Measurements from ENCODE around the gene GMDS. TPM values are rescaled to one million over a fixed set of nuclear protein-coding genes. Genes with fewer than 3 reads are reported as not detected.

Gene GMDS
- total and polyA plus RNA-seq, 2 experiments from 2014 or later = 3.0 to 12.6 TPM

GRCh38 chr6:1784422-1784884 is 461.0 kb downstream of the GMDS start:
- in situ Hi-C loops (cut with MboI) = no loop called here
- Histone ChIP-seq H3K36me3 (ENCODE audit: low read depth) (no peaks in the 10 kb centered on the region), H3F3A (ENCODE audit: insufficient read depth) (peaks cover 5% of the 10 kb centered on the region; the same call in 1 of the 2 replicates), H4K20me1 (ENCODE audit: insufficient read depth) (no peaks in the 10 kb centered on the region), H3K79me2 (ENCODE audit: insufficient read depth) (no peaks in the 10 kb centered on the region), H3K27me3 (replicated peaks; ENCODE audit: insufficient read depth) (no peaks in the 10 kb centered on the region), H3K9ac (no peak overlapping the region), H3K4me3 (no peak overlapping the region), H2AFZ (no peak overlapping the region), H3K9me2 (ENCODE audit: insufficient read depth) (no peaks in the 10 kb centered on the region), H3K9me3 (ENCODE audit: low read depth) (no peaks in the 10 kb centered on the region), H3K4me1 (ENCODE audit: insufficient read depth) (peaks cover 12% of the 10 kb centered on the region), H3K27ac (no peak overlapping the region), H3K4me2 (ENCODE audit: unreplicated experiment) (no peak overlapping the region)
- 79 to 81% methylated on average over 6 of the region's 6 CpGs for WGBS, 2 experiments (ENCODE audit: low coverage in 1 of 2, low lambda C conversion rate in 2 of 2, missing lambda C conversion rate in 2 of 2)
- TF ChIP-seq EZH2phosphoT487 (IDR thresholded peaks at IDR 0.05; ENCODE audit: insufficient read depth, low read depth) (no peak), EZH2 (IDR thresholded peaks at IDR 0.05; ENCODE audit: insufficient read depth, poor library complexity, severe bottlenecking) (no peak)
- DNase-seq = no peak

- H3K79me2 ChIP-seq (ENCODE audit: insufficient read depth) = no peaks in the 10 kb centered on the region
- no peaks in the 10 kb centered on the region for H3F3A ChIP-seq (ENCODE audit: insufficient read depth)
- H3K27me3 ChIP-seq (replicated peaks; ENCODE audit: insufficient read depth) = no peaks in the 10 kb centered on the region
- H4K20me1 ChIP-seq (ENCODE audit: insufficient read depth) = no peaks in the 10 kb centered on the region
- H3K9me2 ChIP-seq (ENCODE audit: insufficient read depth) = no peaks in the 10 kb centered on the region
- in situ Hi-C loops (cut with MboI) = no loop called here
- H3K4me3 ChIP-seq = no peak overlapping the region
- no peaks in the 10 kb centered on the region for H3K9me3 ChIP-seq (ENCODE audit: low read depth)
- no peak overlapping the region for H3K9ac ChIP-seq
- H2AFZ ChIP-seq = no peak overlapping the region
- no peak for DNase-seq
- no peak for TF ChIP-seq EZH2 (IDR thresholded peaks at IDR 0.05; ENCODE audit: insufficient read depth, poor library complexity, severe bottlenecking)
- TF ChIP-seq EZH2phosphoT487 (IDR thresholded peaks at IDR 0.05; ENCODE audit: insufficient read depth, low read depth) = no peak
- no peaks in the 10 kb centered on the region for H3K36me3 ChIP-seq (ENCODE audit: low read depth)
- H3K27ac ChIP-seq = no peak overlapping the region
- no peaks in the 10 kb centered on the region for H3K4me1 ChIP-seq (ENCODE audit: insufficient read depth)
- no peak overlapping the region for H3K4me2 ChIP-seq (ENCODE audit: unreplicated experiment)
- WGBS, 2 experiments (ENCODE audit: low coverage in 1 of 2, low lambda C conversion rate in 2 of 2, missing lambda C conversion rate in 2 of 2) = 88 to 93% methylated on average over 4 of the region's 4 CpGs
Observed at GRCh38 chr6:1781817-1782184, 463.6 kb downstream of the GMDS start.

- 96% methylated on average over 11 of the region's 11 CpGs for WGBS, 2 experiments (ENCODE audit: low coverage in 1 of 2, low lambda C conversion rate in 2 of 2, missing lambda C conversion rate in 2 of 2)
- Histone ChIP-seq H2AFZ (no peak overlapping the region), H3K4me3 (no peak overlapping the region), H3K36me3 (ENCODE audit: low read depth) (no peaks in the 10 kb centered on the region), H3K79me2 (ENCODE audit: insufficient read depth) (no peaks in the 10 kb centered on the region), H3K9ac (no peak overlapping the region), H3K9me3 (ENCODE audit: low read depth) (no peaks in the 10 kb centered on the region), H3K27ac (no peak overlapping the region), H3K27me3 (replicated peaks; ENCODE audit: insufficient read depth) (no peaks in the 10 kb centered on the region), H4K20me1 (ENCODE audit: insufficient read depth) (no peaks in the 10 kb centered on the region), H3K9me2 (ENCODE audit: insufficient read depth) (no peaks in the 10 kb centered on the region), H3K4me1 (ENCODE audit: insufficient read depth) (no peaks in the 10 kb centered on the region), H3F3A (ENCODE audit: insufficient read depth) (no peaks in the 10 kb centered on the region), H3K4me2 (ENCODE audit: unreplicated experiment) (no peak overlapping the region)
- in situ Hi-C loops (cut with MboI) = no loop called here
- peak; percentile 5 for DNase-seq
- TF ChIP-seq EZH2 (IDR thresholded peaks at IDR 0.05; ENCODE audit: insufficient read depth, poor library complexity, severe bottlenecking) (no peak), EZH2phosphoT487 (IDR thresholded peaks at IDR 0.05; ENCODE audit: insufficient read depth, low read depth) (no peak)
Observed at GRCh38 chr6:1781152-1781816, 464.1 kb downstream of the GMDS start.

GRCh38 chr6:1780251-1780867 is 465.0 kb downstream of the GMDS start:
- Histone ChIP-seq H3K9me3 (ENCODE audit: low read depth) (no peaks in the 10 kb centered on the region), H3K79me2 (ENCODE audit: insufficient read depth) (no peaks in the 10 kb centered on the region), H3K27ac (no peak overlapping the region), H3K4me1 (ENCODE audit: insufficient read depth) (no peaks in the 10 kb centered on the region), H3F3A (ENCODE audit: insufficient read depth) (no peaks in the 10 kb centered on the region), H3K36me3 (ENCODE audit: low read depth) (no peaks in the 10 kb centered on the region), H3K27me3 (replicated peaks; ENCODE audit: insufficient read depth) (no peaks in the 10 kb centered on the region), H3K9ac (no peak overlapping the region), H4K20me1 (ENCODE audit: insufficient read depth) (no peaks in the 10 kb centered on the region), H2AFZ (no peak overlapping the region), H3K4me3 (no peak overlapping the region), H3K4me2 (ENCODE audit: unreplicated experiment) (no peak overlapping the region), H3K9me2 (ENCODE audit: insufficient read depth) (no peaks in the 10 kb centered on the region)
- DNase-seq = no peak
- WGBS, 2 experiments (ENCODE audit: low coverage in 1 of 2, low lambda C conversion rate in 2 of 2, missing lambda C conversion rate in 2 of 2) = 90 to 94% methylated on average over 12 to 13 of the region's 13 CpGs
- in situ Hi-C loops (cut with MboI) = no loop called here
- TF ChIP-seq EZH2phosphoT487 (IDR thresholded peaks at IDR 0.05; ENCODE audit: insufficient read depth, low read depth) (no peak), EZH2 (IDR thresholded peaks at IDR 0.05; ENCODE audit: insufficient read depth, poor library complexity, severe bottlenecking) (no peak)
